GM19467 (cell line): Measurements from ENCODE around the gene DOC2B.

Source experiments
- ATAC-seq: cut with Tn5 transposase; IDR thresholded peaks from one replicate; pipeline ENCODE4 v1.9.1; 2021; ENCODE audit warnings: mild to moderate bottlenecking, moderate library complexity; ENCODE audit not compliant: unreplicated experiment

DOC2B gene

GRCh38 chr17:164303-165235 lies 16.9 kb downstream of the DOC2B start:
- no peak for ATAC-seq

DNA sequence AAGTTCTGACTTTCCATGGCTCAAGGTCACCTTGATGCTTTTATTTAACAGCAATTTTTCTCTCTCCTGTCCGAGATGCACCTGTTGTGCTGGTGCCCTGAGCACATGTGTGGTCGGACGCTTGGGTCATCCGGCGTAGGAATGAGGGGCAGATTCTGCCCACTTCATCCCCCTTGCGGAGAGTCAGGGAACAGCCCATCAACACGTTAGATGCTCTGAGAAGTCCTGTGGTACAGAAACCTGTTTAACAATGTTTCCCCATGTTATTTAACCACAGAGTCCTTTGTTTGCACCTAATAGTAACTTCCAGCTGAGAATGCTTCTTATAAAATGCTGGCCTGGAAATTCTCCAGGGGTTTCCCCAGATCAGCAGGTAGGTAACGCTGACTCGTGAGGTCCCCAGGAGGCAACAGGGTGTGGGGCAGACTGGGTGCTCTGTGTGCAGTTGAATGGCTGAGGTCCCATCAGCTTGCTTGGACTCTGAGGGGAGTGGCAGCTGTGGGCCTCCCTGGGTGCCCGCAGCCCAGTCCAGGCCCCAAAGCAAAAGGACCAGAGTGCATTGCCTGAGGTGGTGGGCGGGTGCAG lies 17.8 kb downstream of the DOC2B start:
- ATAC-seq: no peak

DNA sequence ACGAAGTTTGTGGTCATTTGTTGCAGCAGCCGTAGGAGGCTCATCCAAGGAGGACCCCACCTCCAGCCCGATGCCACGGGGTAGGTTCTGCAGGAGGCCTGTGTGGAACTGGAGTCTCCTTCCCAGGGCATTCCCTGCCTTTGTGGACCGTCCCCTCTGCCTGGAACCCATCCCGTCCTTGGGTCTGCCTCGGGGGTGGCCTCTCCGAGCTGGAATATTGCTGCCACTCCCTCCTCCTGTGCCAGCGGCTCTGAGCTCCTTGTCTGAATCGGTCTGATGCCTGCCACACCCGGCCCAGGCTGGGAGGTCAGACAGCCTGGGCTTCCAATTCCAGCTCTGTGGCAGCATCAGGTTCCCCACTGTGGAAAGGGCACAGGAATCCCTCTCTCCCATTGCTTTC lies 18.8 kb downstream of the DOC2B start:
- no peak for ATAC-seq

DNA sequence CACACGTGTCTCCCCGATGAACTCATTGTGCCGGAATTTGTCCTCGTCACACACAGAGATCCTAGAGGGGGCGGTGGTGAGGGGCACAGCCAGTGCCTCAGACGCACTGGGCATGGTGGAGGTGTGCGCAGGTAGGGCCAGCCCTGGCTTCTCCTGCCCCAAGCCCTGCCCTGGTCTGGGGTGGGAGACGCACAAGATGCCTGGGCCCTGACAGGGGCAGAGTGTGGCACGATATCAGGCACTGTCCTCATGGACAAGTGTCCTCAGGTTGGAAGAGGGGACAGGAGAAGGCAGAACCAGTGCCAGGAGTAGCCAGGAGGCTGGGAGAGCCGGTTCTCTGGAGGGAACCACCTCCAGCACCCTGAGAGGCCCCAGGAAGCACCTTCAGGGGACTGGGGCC lies 20.0 kb downstream of the DOC2B start:
- no peak for ATAC-seq

DNA sequence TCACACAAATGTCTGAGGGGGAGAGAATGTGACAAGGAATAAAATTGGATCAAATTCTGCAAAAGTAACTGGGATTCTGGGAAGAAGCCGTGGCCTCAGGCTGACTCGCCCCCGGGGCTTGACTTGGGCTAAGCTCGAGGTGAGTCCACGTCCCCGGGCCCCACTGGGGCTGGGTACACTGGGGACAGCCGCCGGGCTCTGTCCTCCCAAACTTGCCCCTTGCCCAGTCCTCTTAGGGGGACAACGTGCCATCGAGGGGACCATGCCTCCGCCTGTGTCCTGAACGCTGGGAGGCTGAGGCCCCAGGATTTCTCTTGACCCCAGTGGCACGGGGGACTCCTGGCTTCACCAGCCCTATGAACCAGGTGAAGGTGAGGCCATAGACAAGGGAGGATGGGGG lies 21.1 kb downstream of the DOC2B start:
- ATAC-seq: no peak

GRCh38 chr17:159609-160008 lies 21.8 kb downstream of the DOC2B start:
- ATAC-seq: no peak

- no peak for ATAC-seq
Measured at GRCh38 chr17:158379-158778, 23.1 kb downstream of the DOC2B start.

DNA sequence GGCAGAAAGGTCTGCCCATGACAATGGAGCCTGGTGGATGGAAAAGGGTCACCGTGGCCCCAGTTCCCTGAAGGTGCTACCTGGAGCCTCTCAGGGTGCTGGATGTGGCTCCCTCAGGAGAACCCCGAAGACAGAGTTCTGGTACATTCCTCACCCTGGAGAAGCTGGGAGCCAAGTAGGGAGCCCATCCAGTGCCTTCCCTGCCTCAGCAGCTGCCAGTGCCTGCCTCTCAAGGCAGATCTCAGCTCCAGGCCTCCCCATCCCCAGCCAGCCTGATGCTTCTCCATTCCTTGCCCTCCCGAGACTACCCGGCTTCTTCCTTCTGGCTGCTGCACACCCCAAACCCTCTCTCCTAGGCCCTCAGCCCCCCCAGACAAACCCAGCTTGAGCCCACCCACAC lies 23.5 kb downstream of the DOC2B start:
- ATAC-seq: no peak

DNA sequence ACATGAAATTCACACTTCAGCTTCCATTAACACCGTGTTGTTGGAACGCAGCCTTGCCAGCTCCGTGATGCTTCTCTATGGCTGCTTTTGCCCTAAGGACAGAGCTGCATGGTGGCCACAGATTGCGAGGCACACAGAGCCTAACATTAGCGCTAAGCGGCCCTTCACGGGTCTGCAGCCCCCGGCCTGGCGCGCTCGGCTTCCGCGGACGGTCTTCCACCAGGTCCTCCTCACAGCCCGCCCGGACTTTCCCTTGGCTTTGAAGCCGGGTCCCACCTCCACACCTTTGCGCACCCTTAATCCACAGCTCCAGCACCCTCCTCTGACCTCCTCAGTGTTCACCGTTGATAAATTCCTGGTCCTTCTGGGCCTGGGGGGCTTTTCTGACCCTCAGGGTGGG lies 24.5 kb downstream of the DOC2B start:
- ATAC-seq: no peak

DNA sequence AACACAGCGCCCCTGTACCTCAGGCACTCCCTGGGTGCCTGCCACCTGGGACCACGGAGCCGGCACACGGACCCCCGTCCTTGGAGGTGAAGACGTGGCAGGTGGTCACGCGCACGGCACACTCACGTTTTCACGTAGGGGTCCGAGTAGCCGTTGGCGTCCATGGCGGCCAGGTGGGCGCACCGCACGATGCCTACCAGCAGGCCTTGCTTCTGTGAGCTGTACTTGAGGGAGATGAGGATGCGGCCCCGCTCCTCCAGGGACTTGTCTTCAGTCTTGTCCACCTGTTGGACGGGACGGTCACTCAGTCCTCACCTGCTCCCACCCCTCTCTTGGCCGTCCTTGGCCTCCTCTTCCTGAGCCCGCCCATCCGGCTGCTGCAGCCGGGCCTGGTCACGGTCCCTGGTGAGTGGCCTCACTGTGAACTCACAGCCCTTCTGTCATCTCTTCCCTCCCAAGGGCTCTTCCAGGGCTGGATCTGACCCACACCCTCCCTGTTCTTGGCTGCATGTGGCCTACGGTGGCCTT lies 25.3 kb downstream of the DOC2B start:
- ATAC-seq: no peak

DNA sequence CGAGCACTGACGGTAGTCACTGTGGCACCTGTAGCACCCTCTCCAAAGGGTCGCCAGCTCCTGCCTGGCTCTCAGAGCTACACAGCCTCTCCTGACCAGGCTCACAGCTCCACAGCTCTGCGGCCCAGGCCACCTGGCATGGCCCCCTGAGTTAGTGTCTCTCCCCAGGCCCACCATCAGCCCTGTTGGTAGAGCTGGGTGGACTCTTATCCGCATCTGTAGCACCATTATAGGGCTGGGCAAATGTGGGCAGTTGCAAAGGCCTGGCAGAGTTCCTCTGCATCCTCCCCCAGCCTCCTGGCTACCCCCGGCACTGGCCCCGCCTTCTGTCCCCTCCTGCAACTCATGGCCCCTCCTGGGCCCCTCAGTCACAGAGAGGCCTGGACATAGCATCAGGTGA lies 25.9 kb downstream of the DOC2B start:
- ATAC-seq: no peak

GRCh38 chr17:153851-154250 lies 27.6 kb downstream of the DOC2B start:
- ATAC-seq: no peak

GRCh38 chr17:152860-153420 lies 28.5 kb downstream of the DOC2B start:
- ATAC-seq: no peak

- ATAC-seq: no peak
Measured at GRCh38 chr17:151886-152859, 29.3 kb downstream of the DOC2B start.

DNA sequence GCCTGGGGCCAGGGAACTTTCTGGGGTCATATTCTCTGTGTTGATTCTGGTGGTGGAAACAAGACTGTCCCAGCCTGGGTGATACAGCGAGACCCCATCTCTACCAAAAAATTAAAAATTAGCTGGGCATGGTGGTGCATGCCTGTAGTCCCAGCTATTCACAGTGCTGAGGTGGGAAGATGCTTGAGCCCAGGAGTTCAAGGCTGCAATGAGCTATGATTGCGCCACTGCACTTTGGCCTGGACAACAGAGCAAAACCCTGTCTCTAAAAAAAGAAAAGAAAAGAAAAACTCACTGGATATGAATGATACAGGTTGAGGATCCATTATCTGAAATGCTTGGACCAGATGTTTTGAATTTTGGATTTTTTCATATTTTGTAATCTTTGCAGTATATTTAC lies 30.4 kb downstream of the DOC2B start:
- ATAC-seq: no peak

GRCh38 chr17:149897-150584 lies 31.4 kb downstream of the DOC2B start:
- ATAC-seq: no peak

GRCh38 chr17:149231-149630 lies 32.2 kb downstream of the DOC2B start:
- ATAC-seq: no peak

- no peak for ATAC-seq
Measured at GRCh38 chr17:148757-149156, 32.7 kb downstream of the DOC2B start.

- ATAC-seq: no peak
Measured at GRCh38 chr17:147796-148740, 33.4 kb downstream of the DOC2B start.
